Raji (cell line): ENCODE results near the gene GRIK3.

Source experiments
- POLR2A ChIP-seq: IDR thresholded peaks from 2 replicates; pipeline ENCODE4 v1.6.1; 2011; ENCODE audit warnings: low read depth, low read length, control low read depth; ENCODE audit not compliant: insufficient read depth

GRIK3 gene

GRCh38 chr1:36996106-36996505 lies 38.2 kb downstream of the GRIK3 start:
- no peak for TF ChIP-seq POLR2A

- no peak for TF ChIP-seq POLR2A
Observed at GRCh38 chr1:36994868-36995267, 39.4 kb downstream of the GRIK3 start.

GRCh38 chr1:36994294-36994693 lies 40.0 kb downstream of the GRIK3 start:
- no peak for TF ChIP-seq POLR2A

- no peak for TF ChIP-seq POLR2A
Observed at GRCh38 chr1:36992139-36992943, 42.0 kb downstream of the GRIK3 start.

GRCh38 chr1:36991551-36991950 lies 42.8 kb downstream of the GRIK3 start:
- no peak for TF ChIP-seq POLR2A

GRCh38 chr1:36990928-36991327 lies 43.4 kb downstream of the GRIK3 start:
- TF ChIP-seq POLR2A: no peak

GRCh38 chr1:36989241-36989640 lies 45.1 kb downstream of the GRIK3 start:
- no peak for TF ChIP-seq POLR2A

- TF ChIP-seq POLR2A: no peak
Observed at GRCh38 chr1:36988741-36989193, 45.5 kb downstream of the GRIK3 start.

GRCh38 chr1:36988321-36988720 lies 46.0 kb downstream of the GRIK3 start:
- TF ChIP-seq POLR2A: no peak

GRCh38 chr1:36987276-36987675 lies 47.0 kb downstream of the GRIK3 start:
- TF ChIP-seq POLR2A: no peak

GRCh38 chr1:36986241-36986985 lies 47.9 kb downstream of the GRIK3 start:
- TF ChIP-seq POLR2A: no peak

- TF ChIP-seq POLR2A: no peak
Observed at GRCh38 chr1:36984675-36985074, 49.6 kb downstream of the GRIK3 start.

- no peak for TF ChIP-seq POLR2A
Observed at GRCh38 chr1:36984026-36984425, 50.3 kb downstream of the GRIK3 start.

GRCh38 chr1:36982709-36983108 lies 51.6 kb downstream of the GRIK3 start:
- TF ChIP-seq POLR2A: no peak

GRCh38 chr1:36981771-36982622 lies 52.3 kb downstream of the GRIK3 start:
- no peak for TF ChIP-seq POLR2A

- no peak for TF ChIP-seq POLR2A
Observed at GRCh38 chr1:36981126-36981525, 53.2 kb downstream of the GRIK3 start.
